ENCODE measurements around the gene MACIR. TPM values are rescaled to one million over a fixed set of nuclear protein-coding genes. Genes with fewer than 3 reads are reported as not detected.

MACIR gene
- total RNA-seq, 1 experiment from 2014 or later: 25.2 TPM

- Mint-ChIP-seq H3K27ac (ENCODE audit: unreplicated experiment) (no peak overlapping the region), H3K4me3 (ENCODE audit: low read depth, unreplicated experiment) (no peak overlapping the region), H3K27me3 (ENCODE audit: unreplicated experiment) (no peaks in the 10 kb centered on the region), H3K4me1 (ENCODE audit: low read depth, unreplicated experiment) (no peaks in the 10 kb centered on the region), H3K9me3 (ENCODE audit: low read depth, unreplicated experiment) (no peaks in the 10 kb centered on the region), H3K36me3 (ENCODE audit: insufficient read depth, unreplicated experiment) (no peaks in the 10 kb centered on the region)
- DNase-seq: no peak
- intact Hi-C loops (cut with micrococcal nuclease; ENCODE audit: unreplicated experiment): no loop called here
- CTCF ChIA-PET: no interaction called here
- no TSS peak for BruUV-seq (replicated peaks)
- TF ChIP-seq, protein P1, sequence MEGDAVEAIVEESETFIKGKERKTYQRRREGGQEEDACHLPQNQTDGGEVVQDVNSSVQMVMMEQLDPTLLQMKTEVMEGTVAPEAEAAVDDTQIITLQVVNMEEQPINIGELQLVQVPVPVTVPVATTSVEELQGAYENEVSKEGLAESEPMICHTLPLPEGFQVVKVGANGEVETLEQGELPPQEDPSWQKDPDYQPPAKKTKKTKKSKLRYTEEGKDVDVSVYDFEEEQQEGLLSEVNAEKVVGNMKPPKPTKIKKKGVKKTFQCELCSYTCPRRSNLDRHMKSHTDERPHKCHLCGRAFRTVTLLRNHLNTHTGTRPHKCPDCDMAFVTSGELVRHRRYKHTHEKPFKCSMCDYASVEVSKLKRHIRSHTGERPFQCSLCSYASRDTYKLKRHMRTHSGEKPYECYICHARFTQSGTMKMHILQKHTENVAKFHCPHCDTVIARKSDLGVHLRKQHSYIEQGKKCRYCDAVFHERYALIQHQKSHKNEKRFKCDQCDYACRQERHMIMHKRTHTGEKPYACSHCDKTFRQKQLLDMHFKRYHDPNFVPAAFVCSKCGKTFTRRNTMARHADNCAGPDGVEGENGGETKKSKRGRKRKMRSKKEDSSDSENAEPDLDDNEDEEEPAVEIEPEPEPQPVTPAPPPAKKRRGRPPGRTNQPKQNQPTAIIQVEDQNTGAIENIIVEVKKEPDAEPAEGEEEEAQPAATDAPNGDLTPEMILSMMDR (IDR thresholded peaks at IDR 0.05; ENCODE audit: unreplicated experiment): no peak
Measured at GRCh38 chr5:103298117-103298516, 39.6 kb downstream of the MACIR start.

GRCh38 chr5:103298607-103299188, 40.1 kb downstream of the MACIR start:
- Mint-ChIP-seq H3K4me3 (ENCODE audit: low read depth, unreplicated experiment) (no peak overlapping the region), H3K27ac (ENCODE audit: unreplicated experiment) (no peak overlapping the region), H3K4me1 (ENCODE audit: low read depth, unreplicated experiment) (no peaks in the 10 kb centered on the region), H3K9me3 (ENCODE audit: low read depth, unreplicated experiment) (no peaks in the 10 kb centered on the region), H3K27me3 (ENCODE audit: unreplicated experiment) (no peaks in the 10 kb centered on the region), H3K36me3 (ENCODE audit: insufficient read depth, unreplicated experiment) (no peaks in the 10 kb centered on the region)
- no peak for DNase-seq
- TF ChIP-seq, protein P1 (IDR thresholded peaks at IDR 0.05; ENCODE audit: unreplicated experiment): no peak
- no TSS peak for BruUV-seq (replicated peaks)
- CTCF ChIA-PET: no interaction called here
- intact Hi-C loops (cut with micrococcal nuclease; ENCODE audit: unreplicated experiment): no loop called here

DNA sequence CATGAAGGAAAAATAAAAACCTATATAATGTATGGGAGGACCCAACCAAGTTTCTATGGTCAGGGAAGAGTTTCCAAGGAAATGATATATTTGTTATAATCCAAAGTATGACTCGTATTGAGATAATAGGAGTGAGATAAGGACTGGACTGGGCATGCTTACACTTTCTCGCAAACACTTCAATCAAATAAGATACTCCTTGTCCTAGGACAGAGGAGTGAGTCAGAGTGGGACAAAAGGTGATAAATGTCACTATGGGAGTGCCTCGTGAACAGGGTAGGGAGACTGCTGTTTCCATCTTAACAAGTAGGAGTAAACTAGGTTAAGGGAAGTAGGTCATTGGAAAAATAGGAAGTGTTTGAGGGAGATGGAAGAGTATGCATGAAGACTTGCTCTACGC, 47.2 kb downstream of the MACIR start:
- H3K4me3 Mint-ChIP-seq (ENCODE audit: low read depth, unreplicated experiment): no peak overlapping the region
- intact Hi-C loops (cut with micrococcal nuclease; ENCODE audit: unreplicated experiment): no loop called here
- TF ChIP-seq, protein P1 (IDR thresholded peaks at IDR 0.05; ENCODE audit: unreplicated experiment): no peak
- no peak overlapping the region for H3K27ac Mint-ChIP-seq (ENCODE audit: unreplicated experiment)
- no peaks in the 10 kb centered on the region for H3K4me1 Mint-ChIP-seq (ENCODE audit: low read depth, unreplicated experiment)
- CTCF ChIA-PET: no interaction called here
- H3K27me3 Mint-ChIP-seq (ENCODE audit: unreplicated experiment): no peaks in the 10 kb centered on the region
- H3K36me3 Mint-ChIP-seq (ENCODE audit: insufficient read depth, unreplicated experiment): no peaks in the 10 kb centered on the region
- no TSS peak for BruUV-seq (replicated peaks)
- DNase-seq: no peak
- H3K9me3 Mint-ChIP-seq (ENCODE audit: low read depth, unreplicated experiment): no peaks in the 10 kb centered on the region

DNA sequence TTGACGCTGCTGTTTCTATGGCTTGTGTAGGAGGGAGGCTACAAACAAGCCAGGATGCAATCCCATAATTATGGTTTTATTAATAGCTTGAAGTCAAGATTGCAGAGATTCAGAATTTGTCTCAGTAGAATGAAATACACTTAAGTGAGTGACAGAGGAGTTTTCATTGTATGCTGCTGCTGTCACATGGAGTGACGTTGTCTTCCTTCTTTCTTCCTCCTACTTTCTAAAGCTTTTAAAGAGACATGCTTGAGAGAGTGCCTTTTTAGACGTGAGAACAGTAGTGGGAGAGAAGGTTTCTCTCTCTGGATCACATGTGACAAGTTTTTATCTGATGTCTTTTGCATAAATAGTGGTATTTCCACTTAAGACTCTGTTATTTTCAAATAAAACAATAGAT, 48.9 kb downstream of the MACIR start:
- Mint-ChIP-seq H3K9me3 (ENCODE audit: low read depth, unreplicated experiment) (no peaks in the 10 kb centered on the region), H3K4me1 (ENCODE audit: low read depth, unreplicated experiment) (no peaks in the 10 kb centered on the region), H3K27me3 (ENCODE audit: unreplicated experiment) (peaks cover 14% of the 10 kb centered on the region), H3K4me3 (ENCODE audit: low read depth, unreplicated experiment) (no peak overlapping the region), H3K27ac (ENCODE audit: unreplicated experiment) (no peak overlapping the region), H3K36me3 (ENCODE audit: insufficient read depth, unreplicated experiment) (no peaks in the 10 kb centered on the region)
- BruUV-seq (replicated peaks): no TSS peak
- CTCF ChIA-PET: no interaction called here
- TF ChIP-seq, protein P1 (IDR thresholded peaks at IDR 0.05; ENCODE audit: unreplicated experiment): no peak
- intact Hi-C loops (cut with micrococcal nuclease; ENCODE audit: unreplicated experiment): no loop called here
- DNase-seq: no peak
